Uterus (tissue), 4 donors: ENCODE results near the gene PPP2R2D. TPM values are rescaled to one million over a fixed set of nuclear protein-coding genes. Genes with fewer than 3 reads are reported as not detected.

ENCODE experiments used
- DNase-seq, 2 donors: peaks; one replicate each; pipeline ENCODE4 v3.0.0-alpha.2; 2019 to 2020
- H3K27ac ChIP-seq, 2 donors: fragments of 200-600 bp; sonication (generic); 1 replicate in 1 of 2; 2 replicates in 1 of 2; pipeline ENCODE4 v1.5.1; 2016 to 2018
- H3K27me3 ChIP-seq, 2 donors: fragments of 200-600 bp; sonication (generic); one replicate each; pipeline ENCODE4 v1.5.1; 2018 to 2019; ENCODE audit warnings: control low read depth in 1 of 2
- H3K36me3 ChIP-seq, 2 donors: fragments of 200-600 bp; sonication (generic); one replicate each; pipeline ENCODE4 v1.5.1; 2019; ENCODE audit warnings: control low read depth in 1 of 2
- H3K4me1 ChIP-seq, 2 donors: fragments of 200-600 bp; sonication (generic); one replicate each; pipeline ENCODE4 v1.5.1; 2018 to 2019; ENCODE audit warnings: control low read depth in 1 of 2
- H3K4me3 ChIP-seq, 2 donors: fragments of 200-600 bp; sonication (generic); 1 replicate in 1 of 2; 2 replicates in 1 of 2; pipeline ENCODE4 v1.5.1; 2018 to 2019; ENCODE audit warnings: mild to moderate bottlenecking in 1 of 2
- H3K9me3 ChIP-seq, 2 donors: fragments of 200-600 bp; sonication (generic); one replicate each; pipeline ENCODE4 v1.5.1; 2019; ENCODE audit warnings: control low read depth in 1 of 2
- CTCF ChIP-seq, 4 experiments: fragments of 200-600 bp in 2 of 4; fragments of 450-650 bp in 2 of 4; sonication (generic) in 2 of 4; IDR thresholded peaks; one replicate each; pipeline ENCODE4 v1.5.1; 2016 to 2019; ENCODE audit warnings: antibody characterized with exemption in 4 of 4, mild to moderate bottlenecking in 2 of 4, moderate library complexity in 1 of 4
- POLR2A ChIP-seq, 2 donors: fragments of 450-650 bp; IDR thresholded peaks; one replicate each; pipeline ENCODE4 v1.6.1; 2016; ENCODE audit warnings: antibody characterized with exemption in 2 of 2, mild to moderate bottlenecking in 1 of 2, moderate library complexity in 1 of 2
- intact Hi-C: fragments of 100-400 bp; cut with DNase I; formaldehyde crosslinking; loops from one replicate; pipeline ENCODE4 v1.15.1; 2023; ENCODE audit warnings: low total_unique reads
- total RNA-seq, 4 donors: library from RNA; depleted of rRNA in 3 of 4; stranded (reverse); fragments of >200 nt in 3 of 4; gene quantifications; one replicate each; pipeline versions ENCODE4 v1.1.0 to v1.2.4, GENCODE V29; 2014 to 2023
- donor health status: DM: yes; HTN: yes; CAD: no.

PPP2R2D gene
- total RNA-seq, 4 donors from 2014 or later: 21.2 to 43.2 (median 36.3) TPM

- Histone ChIP-seq H3K4me1 (no peaks in the 10 kb centered on the region), H3K4me3 (no peak overlapping the region), H3K27me3 (no peaks in the 10 kb centered on the region), H3K27ac (no peak overlapping the region), H3K9me3 (no peaks in the 10 kb centered on the region), H3K36me3 (no peaks in the 10 kb centered on the region)
- no peak for TF ChIP-seq POLR2A (IDR thresholded peaks at IDR 0.05)
- TF ChIP-seq CTCF (IDR thresholded peaks at IDR 0.05): no peak
- intact Hi-C loops: loop anchor here (10.0 kb wide), 1 partner anchor 135 kb away; no protein-coding TSS in a partner anchor
- DNase-seq: no peak
Observed at GRCh38 chr10:131889755-131890154, 11.1 kb upstream of the PPP2R2D start.

- Histone ChIP-seq H3K9me3 (no peaks in the 10 kb centered on the region), H3K27ac (no peak overlapping the region), H3K4me3 (no peak overlapping the region), H3K4me1 (no peaks in the 10 kb centered on the region), H3K27me3 (no peaks in the 10 kb centered on the region), H3K36me3 (no peaks in the 10 kb centered on the region)
- intact Hi-C loops: no loop called here
- TF ChIP-seq CTCF (IDR thresholded peaks at IDR 0.05) (no peak), POLR2A (IDR thresholded peaks at IDR 0.05) (no peak)
- no peak for DNase-seq
Observed at GRCh38 chr10:131890276-131891195, 10.3 kb upstream of the PPP2R2D start.

- no peak overlapping the region for H3K27ac ChIP-seq
- intact Hi-C loops: no loop called here
- H3K36me3 ChIP-seq: no peaks in the 10 kb centered on the region
- TF ChIP-seq POLR2A (IDR thresholded peaks at IDR 0.05) (no peak), CTCF (IDR thresholded peaks at IDR 0.05) (no peak)
- no peak overlapping the region for H3K4me3 ChIP-seq
- no peaks in the 10 kb centered on the region for H3K4me1 ChIP-seq
- no peaks in the 10 kb centered on the region for H3K9me3 ChIP-seq
- DNase-seq: no peak
- H3K27me3 ChIP-seq: no peaks in the 10 kb centered on the region
Observed at GRCh38 chr10:131891196-131891928, 9.4 kb upstream of the PPP2R2D start.

GRCh38 chr10:131891929-131892805, 8.6 kb upstream of the PPP2R2D start:
- Histone ChIP-seq H3K4me1 (no peaks in the 10 kb centered on the region), H3K27me3 (no peaks in the 10 kb centered on the region), H3K27ac (no peak overlapping the region), H3K4me3 (no peak overlapping the region), H3K9me3 (no peaks in the 10 kb centered on the region), H3K36me3 (no peaks in the 10 kb centered on the region)
- DNase-seq: no peak
- intact Hi-C loops: no loop called here
- TF ChIP-seq CTCF (IDR thresholded peaks at IDR 0.05): no peak
- TF ChIP-seq POLR2A (IDR thresholded peaks at IDR 0.05): no peak
